GM12878 (cell line): ENCODE measurements around the gene ZPBP. TPM values are rescaled to one million over a fixed set of nuclear protein-coding genes. Genes with fewer than 3 reads are reported as not detected.

Experiments used
- ATAC-seq: fragments of 200-7000 bp; cut with Tn5 transposase; 3 replicates; pipeline ENCODE4 v1.9.1; 2020; ENCODE audit warnings: mild to moderate bottlenecking, moderate library complexity
- BruUV-seq: library from RNA; stranded (reverse); fragments of 400-500 nt; replicated peaks from 2 replicates; lab custom pipeline; 2021; lab: Mats Ljungman, UMichigan
- CTCF ChIA-PET: fragments of 300-600 bp; sonication (Branson Sonifier 250); formaldehyde crosslinking; extraction: SDS; loops from one replicate; lab custom pipeline; 2021; ENCODE audit warnings: inconsistent platforms; lab: Yijun Ruan, JAX
- POLR2A ChIA-PET: fragments of 350-600 bp; formaldehyde crosslinking; extraction: SDS; loops from one replicate; lab custom pipeline; 2021; ENCODE audit warnings: inconsistent platforms; lab: Charles Lee
- RAD21 ChIA-PET: fragments of 300-600 bp; sonication (Branson Sonifier 250); formaldehyde crosslinking; loops from one replicate; lab custom pipeline; 2023; ENCODE audit warnings: antibody characterized with exemption; ENCODE audit not compliant: unreplicated experiment; lab: Charles Lee
- SMC1A ChIA-PET: fragments of 300-600 bp; sonication (Branson Sonifier 250); formaldehyde crosslinking; loops from one replicate; lab custom pipeline; 2023; ENCODE audit not compliant: unreplicated experiment, uncharacterized antibody; lab: Charles Lee
- DNase-seq: peaks from one replicate; pipeline ENCODE4 v3.0.0-alpha.2; 2011; ENCODE audit warnings: low read depth, low spot score
- FAIRE-seq: peaks from 3 replicates; lab custom pipeline; 2011; peaks lifted over from hg19 to GRCh38; lab: Jason Lieb, UNC
- H2AFZ ChIP-seq: 2 replicates; pipeline ENCODE4 v1.6.0; 2011; ENCODE audit warnings: low read depth, low read length, control low read depth; ENCODE audit not compliant: control insufficient read depth
- H3K27ac ChIP-seq: 2 replicates; pipeline ENCODE4 v1.5.1; 2011; ENCODE audit warnings: control low read depth; ENCODE audit not compliant: control insufficient read depth, insufficient read depth
- H3K27me3 ChIP-seq, 2 experiments: replicated peaks in 1 of 2; 2 replicates each; pipeline versions ENCODE4 v1.6.0 to v1.6.1; 2011; ENCODE audit warnings: low read length in 1 of 2; ENCODE audit not compliant: control insufficient read depth in 2 of 2, insufficient read depth in 2 of 2
- H3K36me3 ChIP-seq, 2 experiments: 2 replicates each; pipeline ENCODE4 v1.5.1; 2011; ENCODE audit warnings: low read length in 1 of 2; ENCODE audit not compliant: control insufficient read depth in 2 of 2, insufficient read depth in 2 of 2
- H3K4me1 ChIP-seq: 2 replicates; pipeline ENCODE4 v1.6.1; 2011; ENCODE audit warnings: mild to moderate bottlenecking, low read length, moderate library complexity, mixed read lengths; ENCODE audit not compliant: control insufficient read depth, insufficient read depth
- H3K4me2 ChIP-seq: 2 replicates; pipeline ENCODE4 v1.6.0; 2011; ENCODE audit warnings: control low read depth; ENCODE audit not compliant: control insufficient read depth, insufficient read depth
- H3K4me3 ChIP-seq: fragments of 200-600 bp; sonication (generic); 2 replicates; pipeline ENCODE4 v1.5.1; 2016
- H3K79me2 ChIP-seq: 2 replicates; pipeline ENCODE4 v1.6.0; 2011; ENCODE audit warnings: low read length; ENCODE audit not compliant: control insufficient read depth, insufficient read depth
- H3K9ac ChIP-seq: 2 replicates; pipeline ENCODE4 v1.8.0; 2011; ENCODE audit warnings: low read length, control low read depth, mixed read lengths; ENCODE audit not compliant: control insufficient read depth, insufficient read depth
- H3K9me3 ChIP-seq: replicated peaks from 3 replicates; pipeline ENCODE4 v1.5.1; 2011; ENCODE audit warnings: mild to moderate bottlenecking, low read length; ENCODE audit not compliant: control insufficient read depth, insufficient read depth
- H4K20me1 ChIP-seq: 2 replicates; pipeline ENCODE4 v1.6.0; 2011; ENCODE audit not compliant: control insufficient read depth, insufficient read depth
- CBFB ChIP-seq: IDR thresholded peaks from 2 replicates; pipeline ENCODE4 v1.6.1; 2016; ENCODE audit warnings: antibody characterized with exemption, low read depth
- ETV6 ChIP-seq, 2 experiments: fragments of 450-650 bp in 1 of 2; IDR thresholded peaks in 1 of 2; conservative IDR thresholded peaks in 1 of 2; 2 replicates each; pipeline ENCODE4 v1.6.1; 2014; ENCODE audit warnings: antibody characterized with exemption in 1 of 2, borderline replicate concordance in 1 of 2, low read depth in 1 of 2, mild to moderate bottlenecking in 1 of 2, moderate library complexity in 1 of 2
- JUND ChIP-seq: IDR thresholded peaks from 2 replicates; pipeline ENCODE4 v1.6.1; 2012; ENCODE audit warnings: low read depth, mild to moderate bottlenecking, low read length, improper control_type of control experiment, moderate library complexity
- LARP7 ChIP-seq: fragments of 450-650 bp; IDR thresholded peaks from 2 replicates; pipeline ENCODE4 v1.6.1; 2017; ENCODE audit warnings: mild to moderate bottlenecking
- MEF2B ChIP-seq: fragments of 450-650 bp; IDR thresholded peaks from 2 replicates; pipeline ENCODE4 v1.6.1; 2018; ENCODE audit warnings: mild to moderate bottlenecking, moderate library complexity; ENCODE audit not compliant: partially characterized antibody, poor library complexity, severe bottlenecking
- NFYA ChIP-seq: IDR thresholded peaks from 2 replicates; pipeline ENCODE4 v1.6.1; 2011; ENCODE audit warnings: low read depth, mild to moderate bottlenecking, low read length, improper control_type of control experiment, borderline replicate concordance
- NR2C2 ChIP-seq: IDR thresholded peaks from 2 replicates; pipeline ENCODE4 v1.6.1; 2011; ENCODE audit warnings: borderline replicate concordance, low read depth; ENCODE audit not compliant: control insufficient read depth, insufficient read length
- NRF1 ChIP-seq: conservative IDR thresholded peaks from 2 replicates; pipeline ENCODE4 v1.6.1; 2011; ENCODE audit warnings: mild to moderate bottlenecking, low read depth, low read length, improper control_type of control experiment
- PAX5 ChIP-seq: IDR thresholded peaks from 2 replicates; pipeline ENCODE4 v1.6.1; 2011; ENCODE audit warnings: low read depth, low read length, borderline replicate concordance
- POLR2AphosphoS2 ChIP-seq: IDR thresholded peaks from 2 replicates; pipeline ENCODE4 v1.6.1; 2011; ENCODE audit warnings: low read depth, mild to moderate bottlenecking, low read length, improper control_type of control experiment, moderate library complexity
- RB1 ChIP-seq: fragments of 450-650 bp; formaldehyde crosslinking; IDR thresholded peaks from 2 replicates; pipeline ENCODE4 v1.6.1; 2017; ENCODE audit warnings: mild to moderate bottlenecking, borderline replicate concordance
- RCOR1 ChIP-seq: conservative IDR thresholded peaks from 2 replicates; pipeline ENCODE4 v1.6.1; 2012; ENCODE audit warnings: low read depth, low read length, improper control_type of control experiment
- RELA ChIP-seq: fragments of 450-650 bp; IDR thresholded peaks from 2 replicates; pipeline ENCODE4 v1.8.0; 2014; ENCODE audit warnings: borderline replicate concordance; ENCODE audit not compliant: partially characterized antibody
- REST ChIP-seq: IDR thresholded peaks from 2 replicates; pipeline ENCODE4 v1.6.1; 2012; ENCODE audit warnings: mild to moderate bottlenecking, low read depth, low read length
- SMC3 ChIP-seq: IDR thresholded peaks from 2 replicates; pipeline ENCODE4 v1.6.1; 2011; ENCODE audit warnings: low read length, improper control_type of control experiment, borderline replicate concordance
- ZBTB4 ChIP-seq: fragments of 450-650 bp; formaldehyde crosslinking; IDR thresholded peaks from 2 replicates; pipeline ENCODE4 v1.4.0; 2022; ENCODE audit warnings: mild to moderate bottlenecking, moderate library complexity
- ZNF384 ChIP-seq: IDR thresholded peaks from 2 replicates; pipeline ENCODE4 v1.6.1; 2012; ENCODE audit warnings: low read depth, mild to moderate bottlenecking, low read length, improper control_type of control experiment, borderline replicate concordance
- WGBS: methylation state at CpG from one replicate; pipeline ENCODE4 v1.1.6; 2016; ENCODE audit warnings: low lambda C conversion rate; ENCODE audit not compliant: insufficient replicate concordance, insufficient coverage; ENCODE audit errors: missing lambda C conversion rate; 5-methylcytosine and 5-hydroxymethylcytosine counted together
- in situ Hi-C: fragments of 300-500 bp; cut with MboI; formaldehyde crosslinking; loops from 9 replicates; pipeline ENCODE4 v1.14.3; 2018; ENCODE audit warnings: mixed read lengths
- intact Hi-C: fragments of 100-400 bp; cut with micrococcal nuclease; formaldehyde crosslinking; loops from one replicate; pipeline ENCODE4 v1.14.2; 2022; ENCODE audit not compliant: unreplicated experiment
- polyA plus RNA-seq, 11 experiments: library from polyadenylated mRNA; depleted of rRNA in 4 of 11; unstranded in 6 of 11; stranded (reverse) in 5 of 11; fragments of >200 nt; fragmentation: Nextera tagmentation in 4 of 11; fragmentation: Illumina TruSeq in 1 of 11; extraction: Ambion mirVana in 4 of 11; extraction: Trizol in 1 of 11; gene quantifications; 1 replicate in 1 of 11; 2 replicates in 10 of 11; pipeline versions ENCODE4 v1.2.1 to v1.2.3, GENCODE V29; 2011 to 2016; ENCODE audit warnings: inconsistent platforms in 2 of 11, missing spikeins in 2 of 11, low read depth in 1 of 11
- total RNA-seq, 4 experiments: library from RNA; depleted of rRNA in 3 of 4; stranded (reverse); fragments of >200 nt in 3 of 4; fragmentation: Illumina TruSeq in 1 of 4; extraction: Trizol in 1 of 4; gene quantifications; 2 replicates each; pipeline versions ENCODE4 v1.2.1 to v1.2.3, GENCODE V29; 2013 to 2021
- TF ChIP-seq, protein P1 (sequence below): IDR thresholded peaks from 2 replicates; pipeline ENCODE4 v1.6.1; 2011; ENCODE audit warnings: borderline replicate concordance, low read depth, mild to moderate bottlenecking, moderate library complexity, mixed read lengths, low read length; ENCODE audit not compliant: insufficient read depth; ENCODE audit errors: extremely low read length

The ZPBP gene
- total and polyA plus RNA-seq, 10 of the 15 experiments (the other 5 are each of a cell fraction or from before 2014, with no cell fraction given): not detected

DNA sequence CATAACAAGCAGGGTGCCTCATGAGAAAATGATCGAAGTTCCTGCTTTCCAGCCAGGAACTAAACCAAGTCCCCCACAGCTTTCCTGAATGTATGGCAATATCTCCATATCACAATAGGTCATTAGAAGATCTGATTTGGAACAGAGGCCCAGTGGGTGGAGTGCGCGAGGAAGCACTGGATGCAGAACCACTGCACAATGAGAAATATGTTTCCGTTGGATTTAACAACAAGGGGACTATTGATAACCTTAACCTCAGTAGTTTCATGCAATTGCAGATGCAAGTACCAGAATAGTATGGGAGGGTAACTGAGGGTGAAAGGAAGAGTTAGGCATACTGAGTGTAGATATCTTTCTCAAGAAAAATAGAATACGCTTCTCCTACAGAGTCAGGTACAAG is 45.3 kb downstream of the ZPBP start:
- H3K36me3 ChIP-seq: no peaks in the 10 kb centered on the region
- no peak for ATAC-seq
- no peak overlapping the region for H3K9ac ChIP-seq
- no peak overlapping the region for H3K4me2 ChIP-seq
- ChIA-PET RAD21 (no interaction called here), SMC1A (no interaction called here), POLR2A (no interaction called here), CTCF (no interaction called here)
- no peak overlapping the region for H2AFZ ChIP-seq
- no peak for DNase-seq
- no peak overlapping the region for H3K4me3 ChIP-seq
- FAIRE-seq: no peak
- no peaks in the 10 kb centered on the region for H4K20me1 ChIP-seq
- no peaks in the 10 kb centered on the region for H3K79me2 ChIP-seq
- no peaks in the 10 kb centered on the region for H3K4me1 ChIP-seq
- H3K9me3 ChIP-seq: no peaks in the 10 kb centered on the region
- intact Hi-C loops (no loop called here), in situ Hi-C loops (no loop called here)
- no peaks in the 10 kb centered on the region for H3K27me3 ChIP-seq
- no TSS peak for BruUV-seq
- WGBS: 56% methylated on average over 5 of the region's 5 CpGs
- H3K27ac ChIP-seq: no peak overlapping the region
- TF ChIP-seq POLR2AphosphoS2: no peak
- TF ChIP-seq RB1: no peak
- no peak for TF ChIP-seq NFYA
- TF ChIP-seq CBFB: no peak
- no peak for TF ChIP-seq REST
- no peak for TF ChIP-seq LARP7
- no peak for TF ChIP-seq ZBTB4 (CRISPR knock-in tag)
- no peak for TF ChIP-seq SMC3
- no peak for TF ChIP-seq ETV6 (conservative IDR thresholded peaks at IDR 0.05 in 1 of 2, IDR thresholded peaks at IDR 0.05 in 1 of 2; ENCODE audit: borderline replicate concordance in 1 of 2, low read depth in 1 of 2)
- no peak for TF ChIP-seq PAX5
- no peak for TF ChIP-seq JUND
- TF ChIP-seq MEF2B: no peak
- TF ChIP-seq, protein P1, sequence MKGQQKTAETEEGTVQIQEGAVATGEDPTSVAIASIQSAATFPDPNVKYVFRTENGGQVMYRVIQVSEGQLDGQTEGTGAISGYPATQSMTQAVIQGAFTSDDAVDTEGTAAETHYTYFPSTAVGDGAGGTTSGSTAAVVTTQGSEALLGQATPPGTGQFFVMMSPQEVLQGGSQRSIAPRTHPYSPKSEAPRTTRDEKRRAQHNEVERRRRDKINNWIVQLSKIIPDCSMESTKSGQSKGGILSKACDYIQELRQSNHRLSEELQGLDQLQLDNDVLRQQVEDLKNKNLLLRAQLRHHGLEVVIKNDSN: no peak
- TF ChIP-seq NR2C2: no peak
- no peak for TF ChIP-seq RCOR1
- TF ChIP-seq ZNF384: no peak
- no peak for TF ChIP-seq NRF1
- TF ChIP-seq RELA: no peak
